BJ (cell line): ENCODE data around the gene PHACTR2. TPM values are rescaled to one million over a fixed set of nuclear protein-coding genes. Genes with fewer than 3 reads are reported as not detected.

Experiments used
- CTCF ChIA-PET: fragments of 350-600 bp; formaldehyde crosslinking; extraction: SDS; loops from one replicate; lab custom pipeline; 2021; ENCODE audit warnings: antibody characterized with exemption, inconsistent platforms; lab: Yijun Ruan, JAX
- POLR2A ChIA-PET: fragments of 300-600 bp; sonication (Branson Sonifier 250); formaldehyde crosslinking; extraction: SDS; loops from one replicate; lab custom pipeline; 2021; ENCODE audit warnings: antibody characterized with exemption; lab: Charles Lee
- DNase-seq: peaks from one replicate; pipeline ENCODE4 v3.0.0-alpha.2; 2011; ENCODE audit warnings: low read depth
- H3K27me3 ChIP-seq: 2 replicates; pipeline ENCODE4 v1.6.0; 2011; ENCODE audit warnings: low read length; ENCODE audit not compliant: control insufficient read depth, insufficient read depth
- H3K36me3 ChIP-seq: 2 replicates; pipeline ENCODE4 v1.5.1; 2011; ENCODE audit warnings: low read length; ENCODE audit not compliant: control insufficient read depth, insufficient read depth
- H3K4me3 ChIP-seq: 2 replicates; pipeline ENCODE4 v1.5.1; 2011; ENCODE audit warnings: low read depth, mild to moderate bottlenecking, control low read depth, low read length
- polyA plus RNA-seq: library from polyadenylated mRNA; depleted of rRNA; stranded (reverse); fragments of >200 nt; gene quantifications from 2 replicates; pipeline ENCODE4 v1.2.3, GENCODE V29; 2011
- TF ChIP-seq, protein P1 (sequence below): IDR thresholded peaks from 2 replicates; pipeline ENCODE4 v1.5.1; 2011; ENCODE audit warnings: low read depth, mild to moderate bottlenecking, control low read depth, inconsistent platforms, low read length, moderate library complexity; ENCODE audit not compliant: insufficient read depth

Gene PHACTR2
- polyA plus RNA-seq, 1 experiment, result 26.0 TPM

DNA sequence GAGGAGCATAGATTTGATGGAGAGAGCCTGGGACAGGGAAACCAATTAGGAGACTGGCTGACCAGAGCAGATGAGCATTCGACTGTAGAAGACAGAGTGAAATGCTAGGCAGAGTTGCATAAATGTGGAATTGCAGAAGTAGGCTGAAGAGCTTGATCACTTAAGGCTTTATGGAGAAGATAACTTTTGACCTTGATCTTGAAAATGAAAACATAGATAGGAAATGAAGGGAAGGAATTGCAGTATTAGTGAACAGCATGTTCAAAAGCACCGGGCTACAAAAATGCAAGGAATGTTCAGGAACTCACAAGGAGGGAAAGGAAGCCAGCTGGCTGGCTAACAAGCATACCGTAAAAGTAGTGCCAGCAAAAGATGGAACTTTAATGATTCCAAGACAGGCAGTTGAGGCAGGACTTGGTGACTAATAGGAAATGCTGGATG is 144.8 kb downstream of the PHACTR2 start:
- ChIA-PET CTCF (interaction anchor here (1.2 kb wide), 1 partner anchor 247 kb away, joined by 3 read pairs; no protein-coding TSS in a partner anchor), POLR2A (no interaction called here)
- Histone ChIP-seq H3K36me3 (no peaks in the 10 kb centered on the region), H3K27me3 (no peaks in the 10 kb centered on the region), H3K4me3 (no peak overlapping the region)
- TF ChIP-seq, protein P1, sequence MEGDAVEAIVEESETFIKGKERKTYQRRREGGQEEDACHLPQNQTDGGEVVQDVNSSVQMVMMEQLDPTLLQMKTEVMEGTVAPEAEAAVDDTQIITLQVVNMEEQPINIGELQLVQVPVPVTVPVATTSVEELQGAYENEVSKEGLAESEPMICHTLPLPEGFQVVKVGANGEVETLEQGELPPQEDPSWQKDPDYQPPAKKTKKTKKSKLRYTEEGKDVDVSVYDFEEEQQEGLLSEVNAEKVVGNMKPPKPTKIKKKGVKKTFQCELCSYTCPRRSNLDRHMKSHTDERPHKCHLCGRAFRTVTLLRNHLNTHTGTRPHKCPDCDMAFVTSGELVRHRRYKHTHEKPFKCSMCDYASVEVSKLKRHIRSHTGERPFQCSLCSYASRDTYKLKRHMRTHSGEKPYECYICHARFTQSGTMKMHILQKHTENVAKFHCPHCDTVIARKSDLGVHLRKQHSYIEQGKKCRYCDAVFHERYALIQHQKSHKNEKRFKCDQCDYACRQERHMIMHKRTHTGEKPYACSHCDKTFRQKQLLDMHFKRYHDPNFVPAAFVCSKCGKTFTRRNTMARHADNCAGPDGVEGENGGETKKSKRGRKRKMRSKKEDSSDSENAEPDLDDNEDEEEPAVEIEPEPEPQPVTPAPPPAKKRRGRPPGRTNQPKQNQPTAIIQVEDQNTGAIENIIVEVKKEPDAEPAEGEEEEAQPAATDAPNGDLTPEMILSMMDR, result no peak
- DNase-seq, result no peak

DNA sequence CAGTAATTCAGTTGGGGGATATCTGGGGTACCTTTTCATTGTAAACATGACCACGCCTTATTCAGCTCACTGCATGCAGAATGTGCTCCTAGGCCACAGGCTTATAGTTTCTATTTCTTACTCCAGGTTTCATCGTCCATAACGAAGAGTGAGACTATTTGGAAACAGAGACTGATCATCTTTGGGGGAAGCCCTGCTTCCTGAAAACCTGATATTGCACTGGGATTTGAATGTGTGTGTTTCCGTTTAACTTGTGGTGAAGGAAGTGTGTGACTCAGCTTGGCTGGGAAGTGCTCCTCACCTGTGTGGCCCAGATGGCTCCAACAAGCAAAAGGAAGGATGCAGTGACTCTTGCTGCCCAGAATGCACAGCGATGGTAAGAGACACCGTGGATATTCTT is 145.8 kb downstream of the PHACTR2 start:
- Histone ChIP-seq H3K27me3 (no peaks in the 10 kb centered on the region), H3K36me3 (no peaks in the 10 kb centered on the region), H3K4me3 (no peak overlapping the region)
- CTCF ChIA-PET, result no interaction called here
- DNase-seq, result no peak
- POLR2A ChIA-PET, result no interaction called here
- TF ChIP-seq, protein P1, result no peak

DNA sequence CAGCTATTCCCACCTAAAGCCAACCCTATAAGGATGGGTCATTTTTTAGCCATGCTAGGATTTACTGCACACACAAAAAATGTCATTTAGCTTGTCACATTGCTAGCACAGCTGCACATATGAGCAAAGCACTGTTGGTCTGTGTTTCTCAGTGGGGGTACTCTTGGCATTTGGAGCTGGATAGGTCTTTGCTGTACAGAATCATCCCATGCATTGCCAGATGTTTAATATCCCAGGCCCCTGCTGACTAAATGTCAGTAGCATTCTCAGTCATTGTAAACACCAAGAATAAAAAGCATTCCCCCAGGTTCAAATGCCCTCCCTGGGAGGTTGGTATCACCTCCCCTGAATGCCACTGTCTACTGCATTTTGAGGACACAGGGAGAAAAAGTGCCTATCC is 150.8 kb downstream of the PHACTR2 start:
- Histone ChIP-seq H3K4me3 (no peak overlapping the region), H3K36me3 (no peaks in the 10 kb centered on the region), H3K27me3 (no peaks in the 10 kb centered on the region)
- ChIA-PET POLR2A (no interaction called here), CTCF (interaction anchor here (0.7 kb wide), 1 partner anchor 41 kb away, joined by 3 read pairs; no protein-coding TSS in a partner anchor)
- TF ChIP-seq, protein P1, result no peak
- DNase-seq, result no peak

DNA sequence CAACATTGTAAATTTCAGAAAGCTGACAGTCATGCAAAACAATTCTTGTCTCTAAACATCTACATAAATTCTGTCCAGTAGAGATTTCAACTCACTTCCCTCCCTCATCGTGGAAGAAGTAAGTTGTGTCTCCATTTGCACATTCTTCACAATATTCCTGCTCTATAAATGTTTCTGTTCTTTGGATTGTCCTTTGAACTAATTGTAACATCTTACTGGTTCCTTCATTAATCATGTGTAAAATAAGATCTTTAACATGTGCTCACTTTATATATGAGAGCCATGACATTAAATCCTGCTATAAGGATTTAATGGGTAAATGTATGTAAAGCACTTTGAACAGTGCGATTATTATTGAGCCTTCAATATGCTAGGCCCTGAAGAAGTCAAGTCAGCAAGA is 158.4 kb downstream of the PHACTR2 start:
- TF ChIP-seq, protein P1, result no peak
- POLR2A ChIA-PET, result interaction anchor here (0.6 kb wide), 1 partner anchor 20 kb away, joined by 13 read pairs; no protein-coding TSS in a partner anchor
- Histone ChIP-seq H3K36me3 (no peaks in the 10 kb centered on the region), H3K27me3 (no peaks in the 10 kb centered on the region), H3K4me3 (no peak overlapping the region)
- CTCF ChIA-PET, result no interaction called here
- DNase-seq, result no peak

DNA sequence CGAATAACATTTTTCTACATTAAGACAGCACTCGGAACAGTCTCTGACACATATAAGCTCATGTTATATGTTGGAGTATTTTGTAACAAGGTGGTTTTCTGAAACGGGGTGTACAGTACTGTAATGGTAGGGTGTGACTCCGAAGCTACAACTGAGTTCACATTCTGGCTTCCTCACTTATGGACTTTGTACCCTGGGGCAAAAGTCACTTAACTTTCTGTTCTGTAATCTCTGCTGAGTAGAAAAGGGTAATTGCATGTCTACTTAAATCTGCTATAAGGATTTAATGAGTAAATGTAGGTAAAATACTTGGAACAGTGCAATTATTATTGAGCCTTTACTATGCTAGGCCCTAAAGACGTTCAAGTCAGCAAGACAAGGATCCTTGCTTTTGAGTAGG is 160.6 kb downstream of the PHACTR2 start:
- no peak overlapping the region for H3K4me3 ChIP-seq
- no peak for DNase-seq
- POLR2A ChIA-PET, result no interaction called here
- H3K36me3 ChIP-seq, result no peaks in the 10 kb centered on the region
- H3K27me3 ChIP-seq, result no peaks in the 10 kb centered on the region
- CTCF ChIA-PET, result interaction anchor here (0.6 kb wide), 1 partner anchor 175 kb away, joined by 3 read pairs; no protein-coding TSS in a partner anchor
- TF ChIP-seq, protein P1, result no peak
